B cell (primary cell): ENCODE measurements around the gene PAPLN.

Experiments
- EZH2 ChIP-seq: IDR thresholded peaks from 2 replicates; pipeline ENCODE4 v1.6.1; 2012; ENCODE audit warnings: borderline replicate concordance, low read depth, mild to moderate bottlenecking, moderate library complexity, low read length; ENCODE audit not compliant: insufficient read depth, poor library complexity, severe bottlenecking
- TF ChIP-seq, protein P1 (sequence below): fragments of 200-600 bp; IDR thresholded peaks from one replicate; pipeline ENCODE4 v1.8.0; 2022; ENCODE audit warnings: antibody characterized with exemption, mild to moderate bottlenecking

DNA sequence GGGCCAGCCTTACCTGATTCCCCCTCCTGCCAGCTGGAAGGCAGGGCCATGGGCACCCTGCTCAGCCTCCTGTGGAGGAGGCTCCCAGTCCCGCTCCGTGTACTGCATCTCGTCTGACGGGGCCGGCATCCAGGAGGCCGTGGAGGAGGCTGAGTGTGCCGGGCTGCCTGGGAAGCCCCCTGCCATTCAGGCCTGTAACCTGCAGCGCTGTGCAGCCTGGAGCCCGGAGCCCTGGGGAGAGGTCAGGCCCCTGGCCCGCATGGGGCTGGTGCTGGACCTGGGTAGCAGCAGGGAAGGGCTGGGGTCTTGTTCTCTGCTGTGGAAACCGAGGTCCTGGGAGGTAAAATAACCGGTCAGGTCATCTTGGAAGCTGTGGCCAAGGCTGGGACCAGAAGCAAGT lies 16.4 kb downstream of the PAPLN start:
- TF ChIP-seq, protein P1, sequence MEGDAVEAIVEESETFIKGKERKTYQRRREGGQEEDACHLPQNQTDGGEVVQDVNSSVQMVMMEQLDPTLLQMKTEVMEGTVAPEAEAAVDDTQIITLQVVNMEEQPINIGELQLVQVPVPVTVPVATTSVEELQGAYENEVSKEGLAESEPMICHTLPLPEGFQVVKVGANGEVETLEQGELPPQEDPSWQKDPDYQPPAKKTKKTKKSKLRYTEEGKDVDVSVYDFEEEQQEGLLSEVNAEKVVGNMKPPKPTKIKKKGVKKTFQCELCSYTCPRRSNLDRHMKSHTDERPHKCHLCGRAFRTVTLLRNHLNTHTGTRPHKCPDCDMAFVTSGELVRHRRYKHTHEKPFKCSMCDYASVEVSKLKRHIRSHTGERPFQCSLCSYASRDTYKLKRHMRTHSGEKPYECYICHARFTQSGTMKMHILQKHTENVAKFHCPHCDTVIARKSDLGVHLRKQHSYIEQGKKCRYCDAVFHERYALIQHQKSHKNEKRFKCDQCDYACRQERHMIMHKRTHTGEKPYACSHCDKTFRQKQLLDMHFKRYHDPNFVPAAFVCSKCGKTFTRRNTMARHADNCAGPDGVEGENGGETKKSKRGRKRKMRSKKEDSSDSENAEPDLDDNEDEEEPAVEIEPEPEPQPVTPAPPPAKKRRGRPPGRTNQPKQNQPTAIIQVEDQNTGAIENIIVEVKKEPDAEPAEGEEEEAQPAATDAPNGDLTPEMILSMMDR: no peak
- TF ChIP-seq EZH2: no peak
